Neutrophil (primary cell): ENCODE results near the gene TMA16.

Experiments used
- H3K27ac ChIP-seq: fragments of 200-600 bp; sonication (generic); 2 replicates; pipeline ENCODE4 v1.5.1; 2016; ENCODE audit warnings: mild to moderate bottlenecking, moderate library complexity
- H3K27me3 ChIP-seq: fragments of 200-600 bp; sonication (generic); 2 replicates; pipeline ENCODE4 v1.6.0; 2016; ENCODE audit warnings: mild to moderate bottlenecking
- H3K36me3 ChIP-seq: fragments of 200-600 bp; sonication (generic); 2 replicates; pipeline ENCODE4 v1.5.1; 2017
- H3K4me1 ChIP-seq, 2 experiments: fragments of 200-600 bp in 1 of 2; sonication (generic) in 1 of 2; 1 replicate in 1 of 2; 2 replicates in 1 of 2; pipeline versions ENCODE4 v1.5.1 to v1.6.1; 2013 to 2016; ENCODE audit warnings: low read depth in 1 of 2, low read length in 1 of 2, mild to moderate bottlenecking in 1 of 2, moderate library complexity in 1 of 2; ENCODE audit not compliant: control insufficient read depth in 1 of 2, insufficient read depth in 1 of 2
- H3K4me3 ChIP-seq, 2 experiments: fragments of 200-600 bp in 1 of 2; sonication (generic) in 1 of 2; 1 replicate in 1 of 2; 2 replicates in 1 of 2; pipeline ENCODE4 v1.5.1; 2013 to 2016; ENCODE audit warnings: low read depth in 1 of 2, low read length in 1 of 2, mild to moderate bottlenecking in 1 of 2, moderate library complexity in 1 of 2
- H3K9me3 ChIP-seq: fragments of 200-600 bp; sonication (generic); 2 replicates; pipeline ENCODE4 v1.5.1; 2016
- CTCF ChIP-seq: fragments of 200-600 bp; sonication (generic); IDR thresholded peaks from 2 replicates; pipeline ENCODE4 v1.5.1; 2016; ENCODE audit warnings: antibody characterized with exemption

Gene TMA16

GRCh38 chr4:163540977-163541376 is 46.5 kb downstream of the TMA16 start:
- no peak overlapping the region for H3K27ac ChIP-seq
- no peaks in the 10 kb centered on the region for H3K27me3 ChIP-seq
- no peak overlapping the region for H3K4me3 ChIP-seq
- H3K4me1 ChIP-seq, result peaks cover 0 to 5% of the 10 kb centered on the region in 2 experiments
- no peaks in the 10 kb centered on the region for H3K9me3 ChIP-seq
- no peak for TF ChIP-seq CTCF
- H3K36me3 ChIP-seq, result no peaks in the 10 kb centered on the region

- peaks cover 0 to 5% of the 10 kb centered on the region in 2 experiments for H3K4me1 ChIP-seq
- no peak overlapping the region for H3K27ac ChIP-seq
- no peaks in the 10 kb centered on the region for H3K27me3 ChIP-seq
- no peaks in the 10 kb centered on the region for H3K36me3 ChIP-seq
- H3K9me3 ChIP-seq, result no peaks in the 10 kb centered on the region
- TF ChIP-seq CTCF, result no peak
- no peak overlapping the region for H3K4me3 ChIP-seq
Observed at GRCh38 chr4:163542275-163542674, 47.8 kb downstream of the TMA16 start.

- H3K27me3 ChIP-seq, result no peaks in the 10 kb centered on the region
- no peak overlapping the region for H3K27ac ChIP-seq
- no peaks in the 10 kb centered on the region for H3K36me3 ChIP-seq
- H3K4me1 ChIP-seq, result peaks cover 0 to 5% of the 10 kb centered on the region in 2 experiments
- peak overlapping the region in 1 of 2 experiments; percentile 32 for H3K4me3 ChIP-seq
- TF ChIP-seq CTCF, result peak; percentile 77
- no peaks in the 10 kb centered on the region for H3K9me3 ChIP-seq
Observed at GRCh38 chr4:163544407-163545038, 50.0 kb downstream of the TMA16 start.

GRCh38 chr4:163548481-163549243 is 54.2 kb downstream of the TMA16 start:
- Histone ChIP-seq H3K4me3 (no peak overlapping the region), H3K9me3 (no peaks in the 10 kb centered on the region), H3K27ac (no peak overlapping the region), H3K36me3 (no peaks in the 10 kb centered on the region), H3K4me1 (peaks cover 4 to 5% of the 10 kb centered on the region in 2 experiments), H3K27me3 (peaks cover 3% of the 10 kb centered on the region)
- no peak for TF ChIP-seq CTCF

- Histone ChIP-seq H3K36me3 (no peaks in the 10 kb centered on the region), H3K27ac (no peak overlapping the region), H3K27me3 (peaks cover 3% of the 10 kb centered on the region), H3K4me1 (peaks cover 0 to 4% of the 10 kb centered on the region in 2 experiments), H3K4me3 (no peak overlapping the region), H3K9me3 (no peaks in the 10 kb centered on the region)
- no peak for TF ChIP-seq CTCF
Observed at GRCh38 chr4:163550869-163551267, 56.4 kb downstream of the TMA16 start.
